GM10847 (cell line): ENCODE results near the gene SACM1L.

Source experiments
- POLR2A ChIP-seq: IDR thresholded peaks from 2 replicates; pipeline ENCODE4 v1.6.1; 2011; ENCODE audit not compliant: insufficient read length; ENCODE audit errors: extremely low read depth

The SACM1L gene, protein sequence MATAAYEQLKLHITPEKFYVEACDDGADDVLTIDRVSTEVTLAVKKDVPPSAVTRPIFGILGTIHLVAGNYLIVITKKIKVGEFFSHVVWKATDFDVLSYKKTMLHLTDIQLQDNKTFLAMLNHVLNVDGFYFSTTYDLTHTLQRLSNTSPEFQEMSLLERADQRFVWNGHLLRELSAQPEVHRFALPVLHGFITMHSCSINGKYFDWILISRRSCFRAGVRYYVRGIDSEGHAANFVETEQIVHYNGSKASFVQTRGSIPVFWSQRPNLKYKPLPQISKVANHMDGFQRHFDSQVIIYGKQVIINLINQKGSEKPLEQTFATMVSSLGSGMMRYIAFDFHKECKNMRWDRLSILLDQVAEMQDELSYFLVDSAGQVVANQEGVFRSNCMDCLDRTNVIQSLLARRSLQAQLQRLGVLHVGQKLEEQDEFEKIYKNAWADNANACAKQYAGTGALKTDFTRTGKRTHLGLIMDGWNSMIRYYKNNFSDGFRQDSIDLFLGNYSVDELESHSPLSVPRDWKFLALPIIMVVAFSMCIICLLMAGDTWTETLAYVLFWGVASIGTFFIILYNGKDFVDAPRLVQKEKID

DNA sequence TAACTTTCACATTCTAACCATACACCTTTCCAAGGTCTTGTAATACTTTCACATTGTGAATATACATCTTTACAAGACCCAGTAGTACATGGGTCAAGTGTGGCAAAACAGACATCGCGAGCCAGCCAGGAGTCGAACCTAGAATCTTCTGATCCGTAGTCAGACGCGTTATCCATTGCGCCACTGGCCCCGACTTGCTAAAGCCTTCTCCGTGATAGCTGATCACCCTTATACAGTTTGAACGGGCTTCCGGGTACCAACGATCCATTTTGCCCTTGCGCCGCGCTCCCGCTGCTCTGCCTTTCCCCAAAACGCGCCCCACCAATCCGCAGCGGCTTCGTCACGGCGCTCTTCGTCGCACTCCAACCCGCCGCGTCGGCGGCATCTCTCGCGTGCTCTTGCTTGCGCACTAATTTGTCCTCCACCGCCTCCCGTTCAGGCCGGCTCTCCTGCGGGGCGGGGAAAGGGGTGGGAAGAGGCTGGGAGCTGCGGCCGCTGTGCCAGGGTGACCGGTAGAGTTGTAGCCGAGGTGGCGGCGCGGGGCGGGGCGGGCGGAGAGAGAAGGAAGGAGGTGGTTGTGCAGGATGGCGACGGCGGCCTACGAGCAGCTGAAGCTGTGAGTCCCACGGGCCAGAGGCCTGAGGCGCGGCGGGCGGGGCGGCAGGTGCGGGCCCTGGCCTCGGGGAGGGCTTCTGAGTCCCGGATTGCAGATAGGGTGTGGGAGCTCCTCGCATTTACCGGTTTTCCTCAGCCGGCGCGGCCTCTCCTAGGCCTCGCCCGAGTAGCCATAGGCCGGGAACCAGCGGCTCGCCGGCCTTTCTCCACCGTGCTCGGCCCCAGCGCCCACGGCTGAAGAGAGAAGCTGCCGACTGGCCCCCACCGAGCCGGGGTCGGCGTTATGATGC is at the start of gene SACM1L:
Gene SACM1L (plus strand): TSS at position 515 of the 905 bp plus-strand sequence. CDS start 70 bp downstream, at position 585.
- peak; percentile 79 for TF ChIP-seq POLR2A

GRCh38 chr3:45640091-45640507 is 49.1 kb upstream of the SACM1L start:
- TF ChIP-seq POLR2A = no peak

GRCh38 chr3:45640724-45641361 is 48.4 kb upstream of the SACM1L start:
- no peak for TF ChIP-seq POLR2A

DNA sequence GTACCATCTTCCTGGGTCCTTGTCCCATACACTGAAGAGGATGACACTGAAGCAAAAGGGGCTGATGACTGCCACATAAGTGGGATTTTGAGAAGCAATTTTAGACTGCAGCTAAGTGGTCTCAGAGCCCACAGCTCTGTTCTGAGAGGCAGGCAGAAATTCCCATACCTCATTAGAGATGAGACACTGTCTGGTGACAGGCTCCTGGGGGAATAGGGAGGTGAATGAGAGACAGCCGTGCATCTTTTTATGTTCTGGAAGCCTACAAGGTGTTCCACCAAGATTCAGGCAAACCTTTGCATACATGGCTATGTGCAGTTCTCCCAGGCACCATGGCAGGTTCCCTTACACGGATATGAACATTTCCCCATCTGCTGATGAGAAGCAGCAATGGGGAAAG is 47.4 kb upstream of the SACM1L start:
- no peak for TF ChIP-seq POLR2A

DNA sequence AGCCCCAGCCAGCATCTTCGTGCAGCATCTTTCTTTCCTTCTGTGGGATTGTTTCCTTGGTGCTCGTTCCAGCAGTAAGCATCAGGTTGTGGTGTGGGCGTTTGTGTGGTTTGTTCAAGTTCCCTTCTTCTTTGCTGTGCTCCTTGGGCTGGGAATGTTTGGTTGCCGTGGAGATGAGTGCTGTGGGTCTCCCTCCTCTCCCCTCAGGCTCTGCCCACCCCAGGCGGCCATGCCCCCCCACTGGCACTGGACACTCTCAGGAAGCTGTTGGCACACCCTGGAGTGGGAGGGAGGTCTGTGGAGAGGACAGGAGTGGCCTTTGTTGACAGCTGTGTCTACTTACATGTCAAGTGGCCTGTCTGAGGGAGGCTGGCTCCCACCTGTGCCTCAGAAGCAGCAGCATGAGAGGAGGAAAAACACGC is 46.5 kb upstream of the SACM1L start:
- no peak for TF ChIP-seq POLR2A

DNA sequence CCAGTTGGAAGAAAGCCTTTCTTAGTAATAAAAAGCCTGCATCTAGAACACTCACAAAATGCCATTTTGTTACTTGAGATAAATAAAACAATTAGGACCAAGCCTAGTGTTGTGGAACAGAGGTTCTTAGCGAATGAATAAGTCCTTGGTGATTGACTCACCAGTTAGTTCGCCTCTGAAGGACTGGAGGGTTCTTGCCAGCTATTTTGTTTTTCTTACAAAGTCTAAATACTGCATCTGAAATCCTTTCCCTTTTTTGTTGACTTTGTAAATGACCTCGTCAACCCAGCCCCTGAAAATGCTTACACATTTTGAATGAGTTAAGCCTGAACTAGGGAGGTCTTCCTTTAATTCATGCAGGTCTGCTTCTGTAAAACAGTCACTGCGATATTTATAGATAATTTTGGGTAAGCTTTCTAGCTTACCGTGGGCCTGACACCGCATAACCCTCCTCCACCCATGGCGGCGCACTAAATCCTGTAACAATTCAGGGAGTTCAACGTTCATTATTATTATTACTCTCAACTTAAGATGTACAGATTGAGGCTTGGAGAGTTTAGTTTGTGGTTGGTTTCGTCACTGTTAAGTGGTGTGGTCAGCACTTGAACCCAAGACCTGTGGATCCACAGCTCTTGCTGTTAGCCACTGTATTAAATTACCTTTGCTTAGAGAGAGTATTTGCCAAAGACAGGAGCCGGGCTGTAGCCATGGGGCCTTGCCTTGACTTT is 45.0 kb upstream of the SACM1L start:
- no peak for TF ChIP-seq POLR2A

DNA sequence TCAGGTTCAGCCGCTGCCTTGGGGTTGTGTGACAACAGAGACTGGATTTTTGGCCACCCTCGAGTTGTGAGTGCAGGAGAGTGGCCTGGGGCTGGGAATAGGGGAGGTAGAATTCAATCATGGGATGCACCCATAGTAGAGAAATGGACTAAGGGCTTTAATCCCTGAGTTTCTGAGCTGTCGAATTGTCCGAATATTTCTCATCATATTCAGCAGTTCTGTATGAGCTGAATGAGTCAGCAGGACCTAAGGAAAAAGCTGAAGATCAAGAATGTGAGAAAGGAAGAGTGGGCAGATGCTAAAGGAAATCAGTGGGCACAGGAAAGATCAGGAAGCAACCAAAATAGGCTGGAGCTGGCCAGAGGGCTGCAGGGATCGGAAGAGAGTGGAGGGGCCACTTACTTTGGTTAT is 44.4 kb upstream of the SACM1L start:
- no peak for TF ChIP-seq POLR2A

GRCh38 chr3:45646051-45646585 is 43.1 kb upstream of the SACM1L start:
- no peak for TF ChIP-seq POLR2A

- no peak for TF ChIP-seq POLR2A
Measured at GRCh38 chr3:45647148-45647619, 42.0 kb upstream of the SACM1L start.

- TF ChIP-seq POLR2A = no peak
Measured at GRCh38 chr3:45653205-45653604, 36.0 kb upstream of the SACM1L start.

DNA sequence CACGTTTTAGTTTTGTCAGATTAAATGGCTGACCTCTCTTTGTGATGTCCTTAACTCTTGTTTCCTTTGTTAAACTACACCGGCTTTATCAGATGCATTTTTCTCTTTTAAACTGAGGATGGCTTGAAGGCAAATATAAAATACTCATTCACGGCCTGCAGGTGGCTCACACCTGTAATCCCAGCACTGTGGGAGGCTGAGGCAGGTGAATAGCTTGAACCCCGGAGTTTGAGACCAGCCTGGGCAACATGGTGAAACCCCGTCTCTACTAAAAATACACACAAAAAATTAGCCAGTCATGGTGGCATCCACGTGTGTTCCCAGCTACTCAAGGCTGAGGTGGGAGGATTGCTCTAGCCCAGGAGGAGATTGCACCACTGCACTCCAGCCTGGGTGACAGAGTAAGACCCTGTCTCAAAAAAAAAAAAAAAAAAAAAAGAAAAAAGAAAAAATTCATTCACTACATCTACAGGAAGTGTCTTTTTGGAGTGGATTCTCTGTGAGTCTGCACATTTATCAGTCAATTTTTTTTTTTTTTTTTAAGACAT is 34.7 kb upstream of the SACM1L start:
- TF ChIP-seq POLR2A = no peak

DNA sequence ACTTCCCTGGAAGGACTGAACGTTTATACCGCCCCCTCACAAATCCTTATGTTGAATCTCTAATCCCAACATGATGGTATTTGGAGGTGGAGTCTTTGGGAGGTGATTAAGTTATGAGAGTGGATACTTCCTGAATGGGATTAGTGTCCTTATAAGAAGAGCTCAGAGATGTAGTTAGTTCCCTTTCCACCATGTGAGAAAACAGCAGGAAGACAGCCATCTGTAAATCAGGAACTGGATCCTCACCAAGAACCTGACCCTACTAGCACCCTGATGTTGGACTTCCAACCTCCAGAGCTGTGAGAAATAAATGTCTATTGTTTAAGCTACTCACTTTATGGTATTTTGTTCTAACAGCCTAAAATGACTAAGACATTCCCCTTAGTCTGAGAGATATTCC is 33.3 kb upstream of the SACM1L start:
- no peak for TF ChIP-seq POLR2A

DNA sequence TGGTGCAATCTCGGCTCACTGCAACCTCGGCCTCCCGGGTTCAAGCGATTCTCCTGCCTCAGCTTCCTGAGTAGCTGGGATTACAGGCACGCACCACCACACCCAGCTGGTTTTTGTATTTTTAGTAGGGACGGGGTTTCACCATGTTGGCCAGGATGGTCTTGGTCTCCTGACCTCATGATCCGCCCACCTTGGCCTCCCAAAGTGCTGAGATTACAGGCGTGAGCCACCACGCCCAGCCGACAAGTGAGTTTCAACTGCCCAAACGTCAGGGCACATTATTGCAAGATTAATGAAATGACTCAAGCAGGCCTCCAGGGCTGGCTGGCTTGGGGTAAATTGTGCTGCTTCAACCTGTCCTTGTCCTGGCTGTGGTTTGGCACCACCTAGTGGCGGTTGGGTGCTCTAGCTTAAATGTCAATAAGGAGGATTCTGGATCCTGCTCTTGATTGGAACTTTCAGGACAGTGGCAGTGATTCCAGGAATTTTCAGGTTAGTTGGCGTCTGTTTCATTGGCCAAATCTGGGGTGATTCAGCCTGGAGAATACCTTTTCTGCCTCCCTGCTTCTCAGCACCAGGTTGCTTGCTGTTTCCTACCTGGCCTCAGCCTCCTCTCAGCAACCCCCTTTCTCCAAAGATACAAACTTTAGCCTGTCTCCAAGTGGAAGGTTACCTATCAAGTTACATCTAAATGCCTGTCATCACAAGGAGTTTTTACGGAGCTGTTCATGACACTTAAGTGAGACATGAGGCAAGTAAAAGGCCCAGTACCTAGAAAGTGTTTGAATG is 32.4 kb upstream of the SACM1L start:
- TF ChIP-seq POLR2A = no peak
